ENCODE measurements around the gene SLN.

SLN gene

DNA sequence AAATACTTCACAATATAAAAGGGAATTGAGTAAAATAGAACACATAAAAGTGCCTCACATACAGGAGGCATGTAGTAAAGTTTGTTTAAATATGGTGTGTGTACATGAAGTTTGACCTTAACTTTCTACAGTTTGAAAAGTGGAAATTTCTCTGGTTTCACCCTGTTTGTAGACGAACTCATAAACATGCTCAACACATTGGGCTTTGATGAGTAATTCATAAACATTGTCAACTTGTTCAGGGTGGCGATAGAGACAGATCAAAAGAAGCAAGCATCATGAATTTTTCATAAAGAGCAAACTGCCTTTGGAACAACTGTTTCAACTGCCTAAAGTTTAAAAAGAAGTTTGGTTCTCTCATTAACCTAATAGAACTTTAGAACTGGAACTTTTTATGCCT, 9.1 kb downstream of the SLN start:
- Histone ChIP-seq H3K4me1 (ENCODE audit: control insufficient read depth, insufficient read depth, low read length, poor library complexity, severe bottlenecking) (peaks cover 15% of the 10 kb centered on the region), H3K27ac (ENCODE audit: low read depth, low read length, severe bottlenecking) (no peak overlapping the region), H3K36me3 (ENCODE audit: control insufficient read depth, insufficient read depth, low read length) (no peaks in the 10 kb centered on the region), H3K4me3 (ENCODE audit: extremely low read depth, insufficient read depth, low read length, poor library complexity, severe bottlenecking) (no peak overlapping the region), H3K9me3 (ENCODE audit: control insufficient read depth, low read length) (no peaks in the 10 kb centered on the region)
- WGBS, 2 experiments (ENCODE audit: insufficient coverage in 2 of 2): 92% methylated on average over 2 of the region's 2 CpGs; no CpG with 5 or more reads in 1 of the 2 experiments

GRCh38 chr11:107702109-107702660, 9.7 kb downstream of the SLN start:
- H3K4me1 ChIP-seq (ENCODE audit: control insufficient read depth, insufficient read depth, low read length, poor library complexity, severe bottlenecking): peaks cover 18% of the 10 kb centered on the region
- no peaks in the 10 kb centered on the region for H3K36me3 ChIP-seq (ENCODE audit: control insufficient read depth, insufficient read depth, low read length)
- H3K9me3 ChIP-seq (ENCODE audit: control insufficient read depth, low read length): no peaks in the 10 kb centered on the region
- 90 to 91% methylated on average over 6 to 7 of the region's 7 CpGs for WGBS, 2 experiments (ENCODE audit: insufficient coverage in 2 of 2)
- H3K27ac ChIP-seq (ENCODE audit: low read depth, low read length, severe bottlenecking): no peak overlapping the region
- H3K4me3 ChIP-seq (ENCODE audit: extremely low read depth, insufficient read depth, low read length, poor library complexity, severe bottlenecking): no peak overlapping the region

DNA sequence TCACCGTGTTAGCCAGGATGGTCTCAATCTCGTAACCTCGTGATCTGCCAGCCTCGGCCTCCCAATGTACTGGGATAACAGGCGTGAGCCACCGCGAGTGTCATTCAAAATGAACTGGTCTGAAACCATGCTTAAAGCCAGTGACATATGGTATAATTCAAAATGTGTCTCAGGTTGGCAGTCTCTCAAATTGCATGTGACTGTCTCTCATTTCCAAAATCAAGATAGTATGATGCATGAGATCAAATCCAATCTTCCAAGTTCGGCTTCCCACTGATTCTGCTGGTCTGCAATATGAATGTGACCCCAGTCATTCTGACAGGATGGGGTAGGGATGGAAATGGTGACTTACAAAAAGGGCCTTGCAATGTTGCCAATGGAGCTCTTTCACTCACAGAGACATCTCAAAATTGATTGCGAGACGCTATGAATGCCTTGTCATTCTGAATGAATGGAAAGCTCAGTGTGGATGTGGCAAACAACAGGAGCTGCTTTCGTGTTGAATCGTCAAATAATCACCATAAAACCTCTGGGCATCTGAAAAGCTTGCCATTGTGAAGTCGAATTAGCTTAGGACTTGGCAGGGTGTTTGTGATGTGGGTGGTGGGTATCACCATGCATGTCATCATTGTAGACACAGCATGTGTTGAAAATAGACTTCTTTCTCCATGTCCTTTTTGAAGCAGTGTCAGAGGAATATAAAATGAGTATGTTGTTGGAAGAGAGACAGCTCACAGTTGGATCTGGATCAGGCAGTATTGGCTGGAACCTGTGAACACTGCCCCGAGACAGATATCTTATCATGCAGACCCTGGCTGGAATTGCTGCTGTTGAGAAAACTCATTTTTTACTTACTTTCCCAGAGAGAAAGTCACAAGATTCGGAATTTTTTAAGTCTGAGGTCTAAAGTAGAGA, 12.2 kb downstream of the SLN start:
- H3K36me3 ChIP-seq (ENCODE audit: control insufficient read depth, insufficient read depth, low read length): no peaks in the 10 kb centered on the region
- peaks cover 25% of the 10 kb centered on the region for H3K4me1 ChIP-seq (ENCODE audit: control insufficient read depth, insufficient read depth, low read length, poor library complexity, severe bottlenecking)
- peak overlapping the region; percentile 36 for H3K27ac ChIP-seq (ENCODE audit: low read depth, low read length, severe bottlenecking)
- H3K4me3 ChIP-seq (ENCODE audit: extremely low read depth, insufficient read depth, low read length, poor library complexity, severe bottlenecking): no peak overlapping the region
- 93 to 96% methylated on average over 12 to 15 of the region's 15 CpGs for WGBS, 2 experiments (ENCODE audit: insufficient coverage in 2 of 2)
- no peaks in the 10 kb centered on the region for H3K9me3 ChIP-seq (ENCODE audit: control insufficient read depth, low read length)

DNA sequence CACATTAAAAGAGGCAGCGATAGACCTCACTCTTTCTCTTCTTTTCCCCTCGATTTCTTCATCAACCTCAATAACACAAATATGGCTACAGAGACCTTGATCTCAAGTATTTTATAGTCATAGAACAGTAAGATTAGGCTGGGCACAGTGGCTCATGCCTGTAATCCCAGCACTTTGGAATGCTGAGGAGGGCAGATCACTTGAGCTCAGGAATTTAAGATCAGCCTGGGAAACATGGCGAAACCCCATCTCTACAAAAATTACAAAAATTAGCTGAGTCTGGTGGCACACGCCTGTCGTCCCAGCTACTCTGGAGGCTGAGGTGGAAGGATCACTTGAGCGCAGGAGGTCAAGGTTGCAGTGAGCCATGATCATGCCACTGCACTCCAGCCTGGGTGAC, 14.6 kb downstream of the SLN start:
- 76 to 100% methylated on average over 3 to 5 of the region's 6 CpGs for WGBS, 2 experiments (ENCODE audit: insufficient coverage in 2 of 2)
- H3K27ac ChIP-seq (ENCODE audit: low read depth, low read length, severe bottlenecking): peak overlapping the region; percentile 90
- peaks cover 21% of the 10 kb centered on the region for H3K4me1 ChIP-seq (ENCODE audit: control insufficient read depth, insufficient read depth, low read length, poor library complexity, severe bottlenecking)
- H3K9me3 ChIP-seq (ENCODE audit: control insufficient read depth, low read length): peaks cover 4% of the 10 kb centered on the region
- no peak overlapping the region for H3K4me3 ChIP-seq (ENCODE audit: extremely low read depth, insufficient read depth, low read length, poor library complexity, severe bottlenecking)
- no peaks in the 10 kb centered on the region for H3K36me3 ChIP-seq (ENCODE audit: control insufficient read depth, insufficient read depth, low read length)

- 0% methylated on average over 1 of the region's 1 CpG for WGBS, 2 experiments (ENCODE audit: insufficient coverage in 2 of 2)
- no peaks in the 10 kb centered on the region for H3K36me3 ChIP-seq (ENCODE audit: control insufficient read depth, insufficient read depth, low read length)
- no peak overlapping the region for H3K4me3 ChIP-seq (ENCODE audit: extremely low read depth, insufficient read depth, low read length, poor library complexity, severe bottlenecking)
- peak overlapping the region; percentile 90 for H3K27ac ChIP-seq (ENCODE audit: low read depth, low read length, severe bottlenecking)
- H3K9me3 ChIP-seq (ENCODE audit: control insufficient read depth, low read length): peaks cover 10% of the 10 kb centered on the region
- H3K4me1 ChIP-seq (ENCODE audit: control insufficient read depth, insufficient read depth, low read length, poor library complexity, severe bottlenecking): peaks cover 27% of the 10 kb centered on the region
These were observed 15.7 kb downstream of the SLN start for GRCh38 chr11:107696140-107696539.

DNA sequence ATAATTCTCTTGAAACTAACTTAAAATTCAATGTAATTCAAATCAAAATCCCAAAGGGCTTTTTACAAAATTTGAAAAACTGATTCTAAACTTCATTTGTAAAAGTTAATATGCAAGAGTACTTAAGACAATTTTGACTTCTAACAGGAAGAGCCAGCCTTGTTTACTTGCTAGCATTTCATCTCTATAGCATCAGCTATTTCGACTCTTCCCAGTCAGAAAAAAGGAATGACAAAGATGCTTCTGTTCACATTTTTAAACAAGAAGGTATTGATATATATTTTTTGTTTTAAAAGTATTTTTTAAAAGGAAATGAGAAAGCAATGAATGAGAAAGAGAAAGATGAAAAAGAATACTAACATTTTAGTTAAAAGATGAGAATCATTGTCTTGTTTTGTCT, 16.4 kb downstream of the SLN start:
- Histone ChIP-seq H3K4me3 (ENCODE audit: extremely low read depth, insufficient read depth, low read length, poor library complexity, severe bottlenecking) (no peak overlapping the region), H3K27ac (ENCODE audit: low read depth, low read length, severe bottlenecking) (peak overlapping the region; percentile 90), H3K4me1 (ENCODE audit: control insufficient read depth, insufficient read depth, low read length, poor library complexity, severe bottlenecking) (peaks cover 27% of the 10 kb centered on the region), H3K9me3 (ENCODE audit: control insufficient read depth, low read length) (peaks cover 10% of the 10 kb centered on the region), H3K36me3 (ENCODE audit: control insufficient read depth, insufficient read depth, low read length) (no peaks in the 10 kb centered on the region)
- no CpG with 5 or more reads among the region's 1 CpG for WGBS, 2 experiments (ENCODE audit: insufficient coverage in 2 of 2)

- H3K27ac ChIP-seq (ENCODE audit: low read depth, low read length, severe bottlenecking): no peak overlapping the region
- H3K4me3 ChIP-seq (ENCODE audit: extremely low read depth, insufficient read depth, low read length, poor library complexity, severe bottlenecking): no peak overlapping the region
- WGBS, 2 experiments (ENCODE audit: insufficient coverage in 2 of 2): no CpG with 5 or more reads among the region's 3 CpGs
These were observed 20.7 kb downstream of the SLN start for GRCh38 chr11:107691000-107691750.

GRCh38 chr11:107689317-107690202, 22.3 kb downstream of the SLN start:
- Histone ChIP-seq H3K36me3 (ENCODE audit: control insufficient read depth, insufficient read depth, low read length) (no peaks in the 10 kb centered on the region), H3K4me1 (ENCODE audit: control insufficient read depth, insufficient read depth, low read length, poor library complexity, severe bottlenecking) (peaks cover 9% of the 10 kb centered on the region), H3K4me3 (ENCODE audit: extremely low read depth, insufficient read depth, low read length, poor library complexity, severe bottlenecking) (no peak overlapping the region), H3K9me3 (ENCODE audit: control insufficient read depth, low read length) (peaks cover 10% of the 10 kb centered on the region), H3K27ac (ENCODE audit: low read depth, low read length, severe bottlenecking) (no peak overlapping the region)
- 43 to 66% methylated on average over 5 of the region's 11 CpGs for WGBS, 2 experiments (ENCODE audit: insufficient coverage in 2 of 2)

More at GRCh38 chr11:107691000-107691750, 20.7 kb downstream of the SLN start:
- H3K36me3 ChIP-seq (ENCODE audit: control insufficient read depth, insufficient read depth, low read length): no peaks in the 10 kb centered on the region
- H3K9me3 ChIP-seq (ENCODE audit: control insufficient read depth, low read length): peaks cover 10% of the 10 kb centered on the region
- H3K4me1 ChIP-seq (ENCODE audit: control insufficient read depth, insufficient read depth, low read length, poor library complexity, severe bottlenecking): peaks cover 10% of the 10 kb centered on the region

DNA sequence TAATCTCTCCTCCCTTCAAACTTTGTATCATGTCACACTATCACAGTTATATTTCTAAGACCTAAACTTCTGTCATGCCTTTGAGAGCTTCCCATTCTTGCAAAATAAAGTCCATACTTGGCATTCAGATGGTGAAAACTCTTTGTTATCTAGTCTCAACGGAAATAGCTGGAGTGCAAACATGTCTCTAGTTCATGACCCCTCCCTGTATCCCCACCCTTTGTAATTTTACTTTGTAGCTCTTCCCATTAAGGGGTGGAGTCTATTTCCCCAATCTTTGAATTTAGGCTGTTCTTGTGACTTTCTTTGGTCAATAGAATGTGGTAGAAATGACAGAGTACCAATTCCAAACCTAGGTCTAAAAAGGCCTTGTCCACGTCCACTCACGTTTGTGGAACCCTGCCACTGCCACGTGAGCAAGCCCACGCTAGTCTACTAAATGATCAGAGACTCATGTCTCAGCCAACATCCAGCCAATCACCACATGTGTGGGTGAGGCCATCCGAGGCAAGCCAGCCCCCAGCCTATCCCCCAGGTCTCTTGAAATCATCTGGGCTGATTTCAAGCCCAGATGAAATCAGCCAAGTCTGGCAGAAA, 23.4 kb downstream of the SLN start:
- H3K4me1 ChIP-seq (ENCODE audit: control insufficient read depth, insufficient read depth, low read length, poor library complexity, severe bottlenecking): peaks cover 8% of the 10 kb centered on the region
- no peak overlapping the region for H3K27ac ChIP-seq (ENCODE audit: low read depth, low read length, severe bottlenecking)
- 91 to 93% methylated on average over 4 of the region's 6 CpGs for WGBS, 2 experiments (ENCODE audit: insufficient coverage in 2 of 2)
- no peak overlapping the region for H3K4me3 ChIP-seq (ENCODE audit: extremely low read depth, insufficient read depth, low read length, poor library complexity, severe bottlenecking)
- peaks cover 10% of the 10 kb centered on the region for H3K9me3 ChIP-seq (ENCODE audit: control insufficient read depth, low read length)
- H3K36me3 ChIP-seq (ENCODE audit: control insufficient read depth, insufficient read depth, low read length): no peaks in the 10 kb centered on the region

DNA sequence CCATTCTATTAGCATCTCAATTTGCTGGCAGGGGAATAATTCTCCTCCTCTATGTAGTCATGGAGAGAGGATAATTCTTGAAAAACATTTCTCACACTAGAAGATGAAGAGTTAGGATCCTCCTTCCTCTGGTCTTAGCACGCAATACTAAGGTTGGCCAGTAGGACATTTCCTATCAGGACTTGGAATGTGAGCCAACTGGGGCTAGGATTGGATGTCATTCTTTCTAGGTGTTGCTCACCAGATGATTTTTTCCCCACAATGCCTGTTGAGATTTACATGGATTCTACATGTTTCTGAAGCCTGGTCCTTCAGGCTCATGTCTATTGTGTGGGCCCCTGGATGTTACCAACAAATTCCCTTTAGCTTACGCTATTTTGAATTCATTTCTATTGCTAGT, 28.0 kb downstream of the SLN start:
- Histone ChIP-seq H3K36me3 (ENCODE audit: control insufficient read depth, insufficient read depth, low read length) (no peaks in the 10 kb centered on the region), H3K9me3 (ENCODE audit: control insufficient read depth, low read length) (no peaks in the 10 kb centered on the region), H3K4me3 (ENCODE audit: extremely low read depth, insufficient read depth, low read length, poor library complexity, severe bottlenecking) (no peak overlapping the region), H3K4me1 (ENCODE audit: control insufficient read depth, insufficient read depth, low read length, poor library complexity, severe bottlenecking) (no peaks in the 10 kb centered on the region), H3K27ac (ENCODE audit: low read depth, low read length, severe bottlenecking) (no peak overlapping the region)
- 100% methylated on average over 1 of the region's 2 CpGs for WGBS, 2 experiments (ENCODE audit: insufficient coverage in 2 of 2)
